Peyer's patch (tissue), 4 donors: ENCODE results near the gene TP53BP1.

Experiments
- CTCF ChIP-seq, 6 experiments: fragments of 450-650 bp in 4 of 6; fragments of 200-600 bp in 2 of 6; sonication (generic) in 1 of 6; IDR thresholded peaks; one replicate each; pipeline ENCODE4 v1.5.1; 2017 to 2019; ENCODE audit warnings: antibody characterized with exemption in 6 of 6, mild to moderate bottlenecking in 3 of 6, moderate library complexity in 1 of 6
- POLR2A ChIP-seq, 2 donors: fragments of 450-650 bp; IDR thresholded peaks; one replicate each; pipeline ENCODE4 v1.5.1; 2017; ENCODE audit warnings: antibody characterized with exemption in 2 of 2, mild to moderate bottlenecking in 2 of 2, moderate library complexity in 2 of 2

- TF ChIP-seq CTCF (IDR thresholded peaks at IDR 0.05), result no peak
- TF ChIP-seq POLR2A (IDR thresholded peaks at IDR 0.05), result no peak
These were observed 23.2 kb upstream of the TP53BP1 start for GRCh38 chr15:43516185-43516584.
